ENCODE measurements around the gene BOLA3. TPM values are rescaled to one million over a fixed set of nuclear protein-coding genes. Genes with fewer than 3 reads are reported as not detected.

The BOLA3 gene
- total and polyA plus RNA-seq, 2 of the 4 experiments (the other 2 are of a cell fraction) = 13.3 to 39.5 TPM

- BruUV-seq (replicated peaks) = no TSS peak
- dilution Hi-C loops (cut with HindIII; ENCODE audit: low sequenced_read_pairs, unreplicated experiment) (no loop called here), in situ Hi-C loops (cut with MboI; ENCODE audit: low sequenced_read_pairs) (no loop called here), intact Hi-C loops (cut with micrococcal nuclease) (no loop called here)
- H2AK9ac ChIP-seq (replicated peaks; ENCODE audit: low read depth, low read length, poor library complexity) = no peak overlapping the region
- H3K9me1 ChIP-seq (ENCODE audit: insufficient read depth, low read length) = no peaks in the 10 kb centered on the region
- TF ChIP-seq BHLHE40 (IDR thresholded peaks at IDR 0.05; ENCODE audit: low read depth, low read length) (no peak), SMC3 (IDR thresholded peaks at IDR 0.05; ENCODE audit: low read depth, low read length) (no peak), RAD21 (IDR thresholded peaks at IDR 0.05; ENCODE audit: low read length) (no peak), USF2 (IDR thresholded peaks at IDR 0.05; ENCODE audit: low read depth, low read length) (no peak)
- H3K4me2 ChIP-seq (ENCODE audit: low read depth, low read length) = no peak overlapping the region
- H4K20me1 ChIP-seq (ENCODE audit: insufficient read depth, low read length) = no peaks in the 10 kb centered on the region
- H3K4me3 ChIP-seq (ENCODE audit: insufficient read depth, low read depth, low read length) = no peak overlapping the region
- no peak overlapping the region for H3K23ac ChIP-seq (ENCODE audit: low read depth, low read length)
- H3K9me3 ChIP-seq (ENCODE audit: control insufficient read depth, insufficient read depth, low read length) = no peaks in the 10 kb centered on the region
- ATAC-seq (ENCODE audit: low read depth) (no peak), DNase-seq (no peak)
- no peak overlapping the region for H4K8ac ChIP-seq (ENCODE audit: low read depth in 2 of 2, low read length in 2 of 2)
- H2AK5ac ChIP-seq (ENCODE audit: low read depth, low read length) = no peak overlapping the region
- H3K18ac ChIP-seq (ENCODE audit: low read depth, low read length) = no peak overlapping the region
- H2BK15ac ChIP-seq (ENCODE audit: low read depth, low read length) = no peak overlapping the region
- H3K4ac ChIP-seq (ENCODE audit: low read depth, low read length) = no peak overlapping the region
- H3K27me3 ChIP-seq (ENCODE audit: control insufficient read depth, insufficient read depth, low read length) = no peaks in the 10 kb centered on the region
- 0 out of 4 replicates have a peak, but pooled peaks cover 0 to 3% of the 10 kb centered on the region in 2 experiments for H3K79me1 ChIP-seq (ENCODE audit: low read depth in 1 of 2, low read length in 2 of 2)
- ChIA-PET CTCF (no interaction called here), POLR2A (ENCODE audit: unreplicated experiment) (no interaction called here)
- no peak overlapping the region for H2BK20ac ChIP-seq (ENCODE audit: low read depth, low read length)
- H3K36me3 ChIP-seq (ENCODE audit: control insufficient read depth, insufficient read depth, low read length) = peaks cover 52% of the 10 kb centered on the region
- no peak overlapping the region for H3K14ac ChIP-seq (replicated peaks; ENCODE audit: low read depth, low read length)
- no peaks in the 10 kb centered on the region for H3K4me1 ChIP-seq (ENCODE audit: control insufficient read depth, insufficient read depth, low read length)
- 98% methylated on average over 12 of the region's 20 CpGs; no CpG with 5 or more reads in 1 of the 2 experiments for WGBS, 2 experiments (ENCODE audit: extremely low coverage in 2 of 2, insufficient read length in 1 of 2)
- no peak overlapping the region for H2BK5ac ChIP-seq (ENCODE audit: low read depth, low read length, poor library complexity, severe bottlenecking)
- no peak overlapping the region for H3K56ac ChIP-seq (ENCODE audit: extremely low read depth, insufficient read depth, low read length)
- H4K5ac ChIP-seq (ENCODE audit: low read depth, low read length) = no peak overlapping the region
- no peak overlapping the region for H3K9ac ChIP-seq (ENCODE audit: low read depth, low read length)
- no peak overlapping the region for H3K27ac ChIP-seq (ENCODE audit: insufficient read depth, low read length)
- H4K91ac ChIP-seq (ENCODE audit: insufficient read depth, low read depth, low read length) = no peak overlapping the region
- no peak overlapping the region for H2BK120ac ChIP-seq (ENCODE audit: low read depth, low read length)
- H2AFZ ChIP-seq (replicated peaks; ENCODE audit: low read length, poor library complexity) = no peak overlapping the region
Measured at GRCh38 chr2:74099271-74099670, 48.4 kb downstream of the BOLA3 start.
